Neuronal stem cell (in vitro differentiated cells): Measurements from ENCODE around the gene PRM3.

ENCODE experiments used
- DNase-seq: peaks from one replicate; pipeline ENCODE4 v3.0.0-alpha.2; 2013; ENCODE audit warnings: low spot score
- H2AFZ ChIP-seq: one replicate; pipeline ENCODE4 v1.6.1; 2013; ENCODE audit warnings: mild to moderate bottlenecking, low read length, inconsistent platforms
- H2AK5ac ChIP-seq: 2 replicates; pipeline ENCODE4 v1.6.1; 2013; ENCODE audit warnings: low read depth, mild to moderate bottlenecking, inconsistent platforms, low read length, moderate library complexity, mixed read lengths
- H2BK120ac ChIP-seq: 2 replicates; pipeline ENCODE4 v1.6.1; 2013; ENCODE audit warnings: low read depth, mild to moderate bottlenecking, inconsistent platforms, low read length, moderate library complexity, mixed read lengths
- H2BK12ac ChIP-seq: one replicate; pipeline ENCODE4 v1.6.1; 2013; ENCODE audit warnings: low read length, inconsistent platforms
- H2BK15ac ChIP-seq: 2 replicates; pipeline ENCODE4 v1.6.1; 2013; ENCODE audit warnings: mild to moderate bottlenecking, low read length, inconsistent platforms, mixed read lengths
- H2BK5ac ChIP-seq: one replicate; pipeline ENCODE4 v1.6.1; 2013; ENCODE audit warnings: inconsistent platforms, mild to moderate bottlenecking, low read length, moderate library complexity
- H3K14ac ChIP-seq: one replicate; pipeline ENCODE4 v1.6.1; 2013; ENCODE audit warnings: low read length, inconsistent platforms
- H3K18ac ChIP-seq: 2 replicates; pipeline ENCODE4 v1.6.1; 2013; ENCODE audit warnings: low read length, inconsistent platforms
- H3K23ac ChIP-seq: 2 replicates; pipeline ENCODE4 v1.6.1; 2013; ENCODE audit warnings: low read depth, mild to moderate bottlenecking, mixed read lengths, low read length, inconsistent platforms; ENCODE audit not compliant: poor library complexity
- H3K27ac ChIP-seq: replicated peaks from 3 replicates; pipeline ENCODE4 v1.5.1; 2013; ENCODE audit warnings: low read length, inconsistent platforms
- H3K27me3 ChIP-seq, 3 experiments: 2 replicates each; pipeline ENCODE4 v1.6.1; 2013; ENCODE audit warnings: low read length in 3 of 3, mild to moderate bottlenecking in 2 of 3, inconsistent platforms in 1 of 3, low read depth in 1 of 3, mixed read lengths in 1 of 3, moderate library complexity in 1 of 3; ENCODE audit not compliant: control insufficient read depth in 3 of 3, insufficient read depth in 3 of 3
- H3K36me3 ChIP-seq, 2 donors: replicated peaks in 1 of 2; 2 replicates each; pipeline ENCODE4 v1.6.1; 2013; ENCODE audit warnings: low read length in 2 of 2; ENCODE audit not compliant: control insufficient read depth in 2 of 2, insufficient read depth in 2 of 2
- H3K4ac ChIP-seq: 2 replicates; pipeline ENCODE4 v1.6.1; 2013; ENCODE audit warnings: inconsistent platforms, mild to moderate bottlenecking, low read length, moderate library complexity
- H3K4me1 ChIP-seq, 2 donors: 1 replicate in 1 of 2; 2 replicates in 1 of 2; pipeline ENCODE4 v1.6.1; 2013; ENCODE audit warnings: low read length in 2 of 2, low read depth in 1 of 2; ENCODE audit not compliant: control insufficient read depth in 2 of 2, insufficient read depth in 1 of 2
- H3K4me2 ChIP-seq: one replicate; pipeline ENCODE4 v1.6.1; 2013; ENCODE audit warnings: mild to moderate bottlenecking, low read length, inconsistent platforms; ENCODE audit not compliant: insufficient read depth, poor library complexity, severe bottlenecking
- H3K4me3 ChIP-seq, 2 donors: 2 replicates each; pipeline ENCODE4 v1.5.1; 2013; ENCODE audit warnings: low read length in 2 of 2, mild to moderate bottlenecking in 2 of 2, inconsistent platforms in 1 of 2, moderate library complexity in 1 of 2
- H3K79me1 ChIP-seq: one replicate; pipeline ENCODE4 v1.6.1; 2013; ENCODE audit warnings: low read depth, mild to moderate bottlenecking, inconsistent platforms, low read length, moderate library complexity
- H3K9ac ChIP-seq: one replicate; pipeline ENCODE4 v1.6.1; 2013; ENCODE audit warnings: mild to moderate bottlenecking, low read depth, low read length, inconsistent platforms; ENCODE audit not compliant: poor library complexity
- H3K9me3 ChIP-seq, 2 donors: replicated peaks in 1 of 2; 2 replicates each; pipeline versions ENCODE3 to v1.6.1; 2013; ENCODE audit warnings: low read length in 2 of 2, mild to moderate bottlenecking in 2 of 2, inconsistent platforms in 1 of 2, low read depth in 1 of 2, mixed read lengths in 1 of 2, moderate library complexity in 1 of 2; ENCODE audit not compliant: control insufficient read depth in 2 of 2, insufficient read depth in 1 of 2
- H4K8ac ChIP-seq: one replicate; pipeline ENCODE4 v1.6.1; 2013; ENCODE audit warnings: low read depth, mild to moderate bottlenecking, inconsistent platforms, low read length, moderate library complexity
- H4K91ac ChIP-seq: one replicate; pipeline ENCODE4 v1.6.1; 2013; ENCODE audit warnings: low read length, low read depth, mild to moderate bottlenecking, inconsistent platforms; ENCODE audit not compliant: poor library complexity
- WGBS, 2 donors: extraction: QIAGEN DNeasy Blood & Tissue Kit; methylation state at CpG; one replicate each; pipeline ENCODE4 v1.1.7; 2013; ENCODE audit warnings: missing lambda C conversion rate in 2 of 2, mixed read lengths in 1 of 2; ENCODE audit not compliant: insufficient read length in 2 of 2, insufficient replicate concordance in 1 of 2; ENCODE audit errors: extremely low coverage in 2 of 2; 5-methylcytosine and 5-hydroxymethylcytosine counted together

The PRM3 gene

GRCh38 chr16:11310997-11311561 is 37.6 kb upstream of the PRM3 start:
- no peak overlapping the region for H3K4ac ChIP-seq
- H3K27me3 ChIP-seq: peaks cover 0 to 2% (median 0%) of the 10 kb centered on the region in 3 experiments
- H2BK12ac ChIP-seq: no peak overlapping the region
- no peak overlapping the region for H2AK5ac ChIP-seq
- H3K9ac ChIP-seq: no peak overlapping the region
- H3K27ac ChIP-seq: no peak overlapping the region
- no peaks in the 10 kb centered on the region for H3K79me1 ChIP-seq
- H2BK120ac ChIP-seq: no peak overlapping the region
- H3K4me1 ChIP-seq: peaks cover 7 to 29% of the 10 kb centered on the region in 2 donors
- WGBS, 2 donors: no CpG with 5 or more reads among the region's 10 CpGs
- no peak overlapping the region for H2AFZ ChIP-seq
- H3K4me2 ChIP-seq: no peak overlapping the region
- H2BK5ac ChIP-seq: no peak overlapping the region
- no peak overlapping the region for H4K91ac ChIP-seq
- no peak overlapping the region for H2BK15ac ChIP-seq
- no peak overlapping the region for H3K4me3 ChIP-seq
- no peak overlapping the region for H4K8ac ChIP-seq
- no peaks in the 10 kb centered on the region for H3K9me3 ChIP-seq
- no peak overlapping the region for H3K18ac ChIP-seq
- no peak for DNase-seq
- H3K36me3 ChIP-seq: no peaks in the 10 kb centered on the region
- no peak overlapping the region for H3K14ac ChIP-seq
- H3K23ac ChIP-seq: no peak overlapping the region

- Histone ChIP-seq H3K27ac (no peak overlapping the region), H4K91ac (no peak overlapping the region), H3K23ac (no peak overlapping the region), H3K18ac (no peak overlapping the region), H3K9me3 (no peaks in the 10 kb centered on the region), H3K27me3 (no peaks in the 10 kb centered on the region), H2AK5ac (no peak overlapping the region), H2BK12ac (no peak overlapping the region), H2BK5ac (no peak overlapping the region), H3K14ac (no peak overlapping the region), H3K79me1 (no peaks in the 10 kb centered on the region), H3K4ac (no peak overlapping the region), H2AFZ (no peak overlapping the region), H2BK120ac (no peak overlapping the region), H3K4me2 (no peak overlapping the region), H4K8ac (no peak overlapping the region), H3K4me3 (no peak overlapping the region), H2BK15ac (no peak overlapping the region), H3K36me3 (no peaks in the 10 kb centered on the region), H3K4me1 (peaks cover 5 to 25% of the 10 kb centered on the region in 2 donors), H3K9ac (no peak overlapping the region)
- no peak for DNase-seq
- no CpG with 5 or more reads among the region's 3 CpGs for whole genome bisulfite sequencing, 2 donors
Observed at GRCh38 chr16:11310634-11310977, 37.2 kb upstream of the PRM3 start.

- Histone ChIP-seq H3K9me3 (no peaks in the 10 kb centered on the region), H4K91ac (no peak overlapping the region), H3K9ac (no peak overlapping the region), H3K4me2 (no peak overlapping the region), H2BK5ac (no peak overlapping the region), H2AFZ (no peak overlapping the region), H3K36me3 (no peaks in the 10 kb centered on the region), H3K27ac (no peak overlapping the region), H2BK12ac (no peak overlapping the region), H2AK5ac (no peak overlapping the region), H4K8ac (no peak overlapping the region), H3K27me3 (no peaks in the 10 kb centered on the region), H3K14ac (no peak overlapping the region), H3K4ac (no peak overlapping the region), H3K4me1 (peaks cover 5 to 20% of the 10 kb centered on the region in 2 donors), H3K18ac (no peak overlapping the region), H3K23ac (no peak overlapping the region), H2BK120ac (no peak overlapping the region), H2BK15ac (no peak overlapping the region), H3K4me3 (no peak overlapping the region), H3K79me1 (no peaks in the 10 kb centered on the region)
- no peak for DNase-seq
- WGBS, 2 donors: no CpG with 5 or more reads among the region's 9 CpGs
Observed at GRCh38 chr16:11309895-11310633, 36.6 kb upstream of the PRM3 start.

GRCh38 chr16:11308493-11309283 is 35.3 kb upstream of the PRM3 start:
- no peak overlapping the region for H4K8ac ChIP-seq
- H2AK5ac ChIP-seq: peak overlapping the region; percentile 66
- H2BK5ac ChIP-seq: no peak overlapping the region
- peak overlapping the region; percentile 91 for H2BK12ac ChIP-seq
- no peak overlapping the region for H3K27ac ChIP-seq
- H3K4me3 ChIP-seq: peak overlapping the region in 1 of 2 donors; percentile 19
- no CpG with 5 or more reads among the region's 15 CpGs for WGBS, 2 donors
- H3K9ac ChIP-seq: no peak overlapping the region
- H2BK15ac ChIP-seq: peak overlapping the region; percentile 56
- H3K4me1 ChIP-seq: peaks cover 5 to 14% of the 10 kb centered on the region in 2 donors
- no peak overlapping the region for H4K91ac ChIP-seq
- H3K36me3 ChIP-seq: no peaks in the 10 kb centered on the region
- H3K9me3 ChIP-seq: no peaks in the 10 kb centered on the region
- DNase-seq: no peak
- H3K79me1 ChIP-seq: no peaks in the 10 kb centered on the region
- no peak overlapping the region for H3K4me2 ChIP-seq
- H2BK120ac ChIP-seq: no peak overlapping the region
- no peak overlapping the region for H3K23ac ChIP-seq
- peak overlapping the region; percentile 27 for H3K4ac ChIP-seq
- peak overlapping the region; percentile 32 for H2AFZ ChIP-seq
- no peaks in the 10 kb centered on the region for H3K27me3 ChIP-seq
- H3K18ac ChIP-seq: peak overlapping the region; percentile 90
- H3K14ac ChIP-seq: no peak overlapping the region
